Fibroblast of lung (primary cell): ENCODE data around the gene CDH26.

Source experiments
- EZH2 ChIP-seq: IDR thresholded peaks from 2 replicates; pipeline ENCODE4 v1.5.1; 2012; ENCODE audit warnings: low read length, control low read depth, mild to moderate bottlenecking; ENCODE audit errors: missing control alignments
- TF ChIP-seq, protein P1 (sequence below), 2 donors: IDR thresholded peaks in 1 of 2; conservative IDR thresholded peaks in 1 of 2; 1 replicate in 1 of 2; 2 replicates in 1 of 2; pipeline ENCODE4 v1.5.1; 2011 to 2012; ENCODE audit warnings: low read length in 2 of 2, control low read depth in 1 of 2, inconsistent platforms in 1 of 2, low read depth in 1 of 2, mild to moderate bottlenecking in 1 of 2

- TF ChIP-seq, protein P1, sequence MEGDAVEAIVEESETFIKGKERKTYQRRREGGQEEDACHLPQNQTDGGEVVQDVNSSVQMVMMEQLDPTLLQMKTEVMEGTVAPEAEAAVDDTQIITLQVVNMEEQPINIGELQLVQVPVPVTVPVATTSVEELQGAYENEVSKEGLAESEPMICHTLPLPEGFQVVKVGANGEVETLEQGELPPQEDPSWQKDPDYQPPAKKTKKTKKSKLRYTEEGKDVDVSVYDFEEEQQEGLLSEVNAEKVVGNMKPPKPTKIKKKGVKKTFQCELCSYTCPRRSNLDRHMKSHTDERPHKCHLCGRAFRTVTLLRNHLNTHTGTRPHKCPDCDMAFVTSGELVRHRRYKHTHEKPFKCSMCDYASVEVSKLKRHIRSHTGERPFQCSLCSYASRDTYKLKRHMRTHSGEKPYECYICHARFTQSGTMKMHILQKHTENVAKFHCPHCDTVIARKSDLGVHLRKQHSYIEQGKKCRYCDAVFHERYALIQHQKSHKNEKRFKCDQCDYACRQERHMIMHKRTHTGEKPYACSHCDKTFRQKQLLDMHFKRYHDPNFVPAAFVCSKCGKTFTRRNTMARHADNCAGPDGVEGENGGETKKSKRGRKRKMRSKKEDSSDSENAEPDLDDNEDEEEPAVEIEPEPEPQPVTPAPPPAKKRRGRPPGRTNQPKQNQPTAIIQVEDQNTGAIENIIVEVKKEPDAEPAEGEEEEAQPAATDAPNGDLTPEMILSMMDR (conservative IDR thresholded peaks at IDR 0.05 in 1 of 2, IDR thresholded peaks at IDR 0.05 in 1 of 2; ENCODE audit: low read depth in 1 of 2, low read length in 2 of 2): no peak
- TF ChIP-seq EZH2: no peak
These were observed 27.6 kb downstream of the CDH26 start for GRCh38 chr20:59985864-59986263.
